Right lobe of liver (tissue), 6 donors: ENCODE results near the gene ZNF165. TPM values are rescaled to one million over a fixed set of nuclear protein-coding genes. Genes with fewer than 3 reads are reported as not detected.
A peak's percentile ranks its signal among the peaks of the same experiment; 100 is the strongest.

Source experiments
- ATAC-seq, 4 donors: fragments of 200-7000 bp; cut with Tn5 transposase; one replicate each; pipeline ENCODE4 v1.9.1; 2020; ENCODE audit warnings: mild to moderate bottlenecking in 4 of 4, moderate library complexity in 4 of 4
- DNase-seq, 3 donors: peaks; one replicate each; pipeline ENCODE4 v3.0.0-alpha.2; 2020
- H3K27ac ChIP-seq, 3 donors: fragments of 200-600 bp; one replicate each; pipeline ENCODE4 v1.8.0; 2022
- H3K27me3 ChIP-seq, 2 donors: fragments of 200-600 bp; one replicate each; pipeline ENCODE4 v1.8.0; 2022
- H3K36me3 ChIP-seq, 4 donors: fragments of 200-600 bp; sonication (generic) in 1 of 4; one replicate each; pipeline versions ENCODE4 v1.5.1 to v1.8.0; 2017 to 2022; ENCODE audit warnings: control low read depth in 1 of 4
- H3K4me1 ChIP-seq, 4 donors: fragments of 200-600 bp; sonication (generic) in 1 of 4; one replicate each; pipeline versions ENCODE4 v1.5.1 to v1.8.0; 2017 to 2022; ENCODE audit warnings: control low read depth in 1 of 4
- H3K4me3 ChIP-seq, 3 donors: fragments of 200-600 bp; one replicate each; pipeline ENCODE4 v1.8.0; 2022
- H3K9me3 ChIP-seq, 4 donors: fragments of 200-600 bp; sonication (generic) in 1 of 4; one replicate each; pipeline versions ENCODE4 v1.5.1 to v1.8.0; 2017 to 2022; ENCODE audit warnings: control low read depth in 1 of 4
- POLR2A ChIP-seq: fragments of 450-650 bp; IDR thresholded peaks from one replicate; pipeline ENCODE4 v1.6.1; 2017; ENCODE audit warnings: antibody characterized with exemption, mild to moderate bottlenecking
- WGBS: methylation state at CpG from one replicate; pipeline ENCODE4 v1.1.6; 2018; ENCODE audit warnings: low coverage, low lambda C conversion rate; ENCODE audit not compliant: insufficient coverage; ENCODE audit errors: missing lambda C conversion rate; 5-methylcytosine and 5-hydroxymethylcytosine counted together
- intact Hi-C, 2 donors: fragments of 100-400 bp; cut with DNase I; formaldehyde crosslinking; loops; one replicate each; pipeline versions ENCODE4 v1.11.2 to v1.14.1; 2022
- total RNA-seq, 6 experiments: library from RNA; depleted of rRNA in 2 of 6; stranded (reverse); fragments of >200 nt in 2 of 6; fragmentation: NEBNext Ultra II Directional in 3 of 6; extraction: Animal tissue kit (Norgen Biotek cat#: 25700) in 3 of 6; gene quantifications; one replicate each; pipeline versions ENCODE4 v1.1.0 to v1.2.4, GENCODE V29; 2016 to 2023
- TF ChIP-seq, protein P1 (sequence below), 4 donors: fragments of 200-600 bp in 3 of 4; fragments of 450-650 bp in 1 of 4; IDR thresholded peaks; one replicate each; pipeline versions ENCODE4 v1.5.1 to v1.8.0; 2016 to 2022; ENCODE audit warnings: antibody characterized with exemption in 4 of 4, mild to moderate bottlenecking in 2 of 4
- donor health status: DM: no; HTN: yes; CAD: no.
- donor health status: DM: no; HTN: no; CAD: no.
- donor health status: DM: no; HTN: no; CAD: no.
- donor health status: DM: no; HTN: yes; CAD: no.
- donor health status: DM: no; HTN: yes; CAD: no.

The ZNF165 gene
- total RNA-seq, 6 experiments from 2014 or later, result 0.24 to 3.0 (median 0.95) TPM

DNA sequence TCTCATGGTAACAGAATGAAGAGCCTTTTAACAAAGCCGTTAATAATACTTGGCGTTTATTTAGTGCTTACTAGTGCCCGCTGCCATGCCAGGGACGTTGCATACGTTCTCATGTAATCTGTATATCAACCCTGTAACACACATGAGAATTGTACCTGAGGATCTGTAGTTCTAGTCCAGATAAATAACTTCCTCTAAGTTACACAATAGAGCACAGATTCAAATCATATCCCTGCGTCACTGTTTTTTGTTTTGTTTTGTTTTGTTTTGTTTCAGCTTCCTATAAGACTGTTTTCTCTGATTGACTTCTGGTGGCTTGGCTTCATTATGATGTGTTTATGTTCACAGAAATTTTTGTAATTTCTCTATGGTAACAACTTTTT, 44.6 kb downstream of the ZNF165 start:
- peak overlapping the region; percentile 54 to 65 (median 57) for H3K4me3 ChIP-seq
- DNase-seq (no peak), ATAC-seq (peak in 2 of 4 donors; percentile 16)
- intact Hi-C loops, result loop anchor here in 1 of 2 donors (10.0 kb wide), 1 partner anchor 230 kb away; no protein-coding TSS in a partner anchor
- TF ChIP-seq POLR2A, result no peak
- TF ChIP-seq, protein P1, sequence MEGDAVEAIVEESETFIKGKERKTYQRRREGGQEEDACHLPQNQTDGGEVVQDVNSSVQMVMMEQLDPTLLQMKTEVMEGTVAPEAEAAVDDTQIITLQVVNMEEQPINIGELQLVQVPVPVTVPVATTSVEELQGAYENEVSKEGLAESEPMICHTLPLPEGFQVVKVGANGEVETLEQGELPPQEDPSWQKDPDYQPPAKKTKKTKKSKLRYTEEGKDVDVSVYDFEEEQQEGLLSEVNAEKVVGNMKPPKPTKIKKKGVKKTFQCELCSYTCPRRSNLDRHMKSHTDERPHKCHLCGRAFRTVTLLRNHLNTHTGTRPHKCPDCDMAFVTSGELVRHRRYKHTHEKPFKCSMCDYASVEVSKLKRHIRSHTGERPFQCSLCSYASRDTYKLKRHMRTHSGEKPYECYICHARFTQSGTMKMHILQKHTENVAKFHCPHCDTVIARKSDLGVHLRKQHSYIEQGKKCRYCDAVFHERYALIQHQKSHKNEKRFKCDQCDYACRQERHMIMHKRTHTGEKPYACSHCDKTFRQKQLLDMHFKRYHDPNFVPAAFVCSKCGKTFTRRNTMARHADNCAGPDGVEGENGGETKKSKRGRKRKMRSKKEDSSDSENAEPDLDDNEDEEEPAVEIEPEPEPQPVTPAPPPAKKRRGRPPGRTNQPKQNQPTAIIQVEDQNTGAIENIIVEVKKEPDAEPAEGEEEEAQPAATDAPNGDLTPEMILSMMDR (IDR thresholded peaks at IDR 0.05), result no peak
- H3K9me3 ChIP-seq, result no peaks in the 10 kb centered on the region
- peak overlapping the region in 2 of 3 donors; percentile 3 to 14 for H3K27ac ChIP-seq
- H3K4me1 ChIP-seq, result peaks cover 0 to 8% (median 3%) of the 10 kb centered on the region in 4 donors
- WGBS, result 6% methylated on average over 6 of the region's 6 CpGs
- H3K27me3 ChIP-seq, result no peaks in the 10 kb centered on the region
- H3K36me3 ChIP-seq, result peaks cover 0 to 5% (median 0%) of the 10 kb centered on the region in 4 donors

DNA sequence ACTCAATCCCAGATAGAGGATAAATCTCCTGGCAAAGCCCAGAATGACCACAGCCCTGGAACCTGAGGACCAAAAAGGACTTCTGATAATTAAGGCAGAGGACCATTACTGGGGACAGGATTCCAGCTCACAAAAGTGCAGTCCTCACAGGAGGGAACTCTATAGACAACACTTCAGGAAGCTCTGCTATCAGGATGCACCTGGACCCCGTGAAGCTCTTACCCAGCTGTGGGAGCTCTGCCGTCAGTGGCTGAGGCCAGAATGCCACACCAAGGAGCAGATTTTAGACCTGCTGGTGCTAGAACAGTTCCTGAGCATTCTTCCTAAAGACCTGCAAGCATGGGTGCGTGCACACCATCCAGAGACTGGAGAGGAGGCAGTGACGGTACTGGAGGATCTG, 45.0 kb downstream of the ZNF165 start:
- no peak overlapping the region for H3K4me3 ChIP-seq
- TF ChIP-seq POLR2A, result no peak
- TF ChIP-seq, protein P1 (IDR thresholded peaks at IDR 0.05), result no peak
- no peak overlapping the region for H3K27ac ChIP-seq
- H3K27me3 ChIP-seq, result no peaks in the 10 kb centered on the region
- DNase-seq (no peak), ATAC-seq (no peak)
- no CpG with 5 or more reads among the region's 4 CpGs for WGBS
- no peaks in the 10 kb centered on the region for H3K9me3 ChIP-seq
- H3K4me1 ChIP-seq, result peaks cover 0 to 8% (median 3%) of the 10 kb centered on the region in 4 donors
- H3K36me3 ChIP-seq, result peaks cover 0 to 2% (median 0%) of the 10 kb centered on the region in 4 donors
- intact Hi-C loops, result loop anchor here in 1 of 2 donors (10.0 kb wide), 1 partner anchor 229 kb away; no protein-coding TSS in a partner anchor

DNA sequence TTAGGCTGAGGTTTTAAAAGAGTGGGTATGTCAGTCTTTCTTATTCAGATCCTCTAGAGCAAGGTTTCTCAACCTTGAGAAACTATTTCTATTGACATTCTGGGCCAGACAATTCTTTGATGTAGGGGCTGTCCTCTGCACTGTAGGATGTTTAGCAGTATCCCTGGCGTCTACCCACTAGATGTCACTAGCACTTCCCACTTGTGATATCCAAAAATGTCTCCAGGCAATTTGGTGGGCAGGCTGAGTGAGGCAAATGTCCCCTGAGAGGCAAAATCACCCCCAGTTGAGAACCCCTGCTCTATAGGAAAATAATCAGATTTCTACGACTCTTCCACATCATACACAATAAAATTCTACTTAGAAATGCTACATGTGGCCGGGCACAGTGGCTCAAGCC, 53.6 kb downstream of the ZNF165 start:
- 50% methylated on average over 2 of the region's 3 CpGs for WGBS
- ATAC-seq, result peak in 2 of 4 donors; percentile 20 to 22
- Histone ChIP-seq H3K4me1 (peaks cover 0 to 10% (median 4%) of the 10 kb centered on the region in 4 donors), H3K4me3 (no peak overlapping the region), H3K36me3 (no peaks in the 10 kb centered on the region), H3K9me3 (no peaks in the 10 kb centered on the region), H3K27ac (no peak overlapping the region), H3K27me3 (no peaks in the 10 kb centered on the region)
- intact Hi-C loops, result loop anchor here in 1 of 2 donors (10.0 kb wide), 1 partner anchor 231 kb away; no protein-coding TSS in a partner anchor
- TF ChIP-seq, protein P1 (IDR thresholded peaks at IDR 0.05), result peak; percentile 18 to 48 (median 45)
- no peak for TF ChIP-seq POLR2A
- DNase-seq, result no peak

DNA sequence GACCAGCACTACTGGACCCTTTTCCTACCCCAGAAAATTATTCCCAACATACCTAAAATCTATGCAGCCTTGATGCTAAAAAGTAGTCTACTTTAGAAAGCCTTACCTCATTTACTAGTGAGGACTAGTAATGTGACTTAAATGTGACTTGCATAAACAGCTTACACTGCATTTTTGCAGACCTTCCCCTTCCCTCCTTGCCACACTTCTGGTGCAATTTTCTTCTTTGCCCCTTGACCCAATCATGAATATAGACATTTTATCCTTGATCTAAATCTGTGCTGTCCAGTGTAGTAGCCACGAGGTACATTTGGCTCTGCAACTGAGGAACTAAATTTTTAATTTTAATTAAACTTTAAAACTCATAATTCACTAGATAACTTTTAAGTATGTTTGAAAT, 54.3 kb downstream of the ZNF165 start:
- intact Hi-C loops, result loop anchor here in 1 of 2 donors (10.0 kb wide), 1 partner anchor 230 kb away; no protein-coding TSS in a partner anchor
- ATAC-seq, result no peak

More for the DNA sequence above, 54.3 kb downstream of the ZNF165 start:
- 21% methylated on average over 1 of the region's 1 CpG for WGBS
- peaks cover 0 to 10% (median 4%) of the 10 kb centered on the region in 4 donors for H3K4me1 ChIP-seq
- no peaks in the 10 kb centered on the region for H3K27me3 ChIP-seq
- no peaks in the 10 kb centered on the region for H3K9me3 ChIP-seq
- TF ChIP-seq, protein P1 (IDR thresholded peaks at IDR 0.05), result no peak
- TF ChIP-seq POLR2A, result no peak
- H3K4me3 ChIP-seq, result no peak overlapping the region
- no peak overlapping the region for H3K27ac ChIP-seq
- no peak for DNase-seq
- H3K36me3 ChIP-seq, result no peaks in the 10 kb centered on the region
